SK-N-SH treated with all-trans-retinoic acid at 6 μM for 48 hours (cell line): Measurements from ENCODE around the gene MPG.

Experiments
- ATAC-seq: fragments of 200-7000 bp; cut with Tn5 transposase; 3 replicates; pipeline ENCODE4 v1.9.1; 2020; ENCODE audit warnings: mild to moderate bottlenecking, moderate library complexity
- ARNTL ChIP-seq: fragments of 450-650 bp; formaldehyde crosslinking; IDR thresholded peaks from 2 replicates; pipeline ENCODE4 v1.5.0; 2020; ENCODE audit warnings: low read depth, mild to moderate bottlenecking, moderate library complexity, borderline replicate concordance
- BACH2 ChIP-seq: fragments of 250-450 bp; sonication (Bioruptor Pico); IDR thresholded peaks from 2 replicates; pipeline ENCODE4 v1.9.0; 2021; ENCODE audit warnings: mild to moderate bottlenecking, borderline replicate concordance
- CSDC2 ChIP-seq: fragments of 250-450 bp; sonication (Bioruptor Pico); IDR thresholded peaks from 2 replicates; pipeline ENCODE4 v1.5.0; 2020; ENCODE audit warnings: mild to moderate bottlenecking, moderate library complexity
- ESRRG ChIP-seq: fragments of 250-450 bp; sonication (Bioruptor Pico); IDR thresholded peaks from 2 replicates; pipeline ENCODE4 v1.6.1; 2021; ENCODE audit warnings: mild to moderate bottlenecking
- GLIS3 ChIP-seq: fragments of 250-450 bp; sonication (Bioruptor Pico); IDR thresholded peaks from 2 replicates; pipeline ENCODE4 v1.5.0; 2020; ENCODE audit warnings: mild to moderate bottlenecking, moderate library complexity
- ISL1 ChIP-seq: fragments of 250-450 bp; sonication (Bioruptor Pico); IDR thresholded peaks from 2 replicates; pipeline ENCODE4 v2.1.2; 2022; ENCODE audit warnings: mild to moderate bottlenecking, moderate library complexity
- OSR1 ChIP-seq: fragments of 250-450 bp; sonication (Bioruptor Pico); IDR thresholded peaks from 2 replicates; pipeline ENCODE4 v1.8.0; 2022; ENCODE audit warnings: moderate library complexity, mild to moderate bottlenecking, inconsistent platforms
- PATZ1 ChIP-seq: fragments of 250-450 bp; sonication (Bioruptor Pico); IDR thresholded peaks from 2 replicates; pipeline ENCODE4 v1.8.0; 2020; ENCODE audit warnings: mild to moderate bottlenecking, moderate library complexity, borderline replicate concordance
- POU6F1 ChIP-seq: fragments of 250-450 bp; sonication (Bioruptor Pico); IDR thresholded peaks from 2 replicates; pipeline ENCODE4 v1.8.0; 2021; ENCODE audit warnings: low read depth, mild to moderate bottlenecking, moderate library complexity, borderline replicate concordance
- PPARA ChIP-seq: fragments of 250-450 bp; sonication (Bioruptor Pico); IDR thresholded peaks from 2 replicates; pipeline ENCODE4 v1.5.0; 2020; ENCODE audit warnings: mild to moderate bottlenecking, borderline replicate concordance
- RARB ChIP-seq: fragments of 250-450 bp; sonication (Bioruptor Pico); IDR thresholded peaks from 2 replicates; pipeline ENCODE4 v1.8.0; 2021; ENCODE audit warnings: mild to moderate bottlenecking, moderate library complexity
- SNAI2 ChIP-seq: fragments of 250-450 bp; sonication (Bioruptor Pico); IDR thresholded peaks from 2 replicates; pipeline ENCODE4 v1.5.0; 2020; ENCODE audit warnings: mild to moderate bottlenecking, moderate library complexity
- TCF4 ChIP-seq: fragments of 250-450 bp; sonication (Bioruptor Pico); IDR thresholded peaks from 2 replicates; pipeline ENCODE4 v1.8.0; 2021; ENCODE audit warnings: mild to moderate bottlenecking, moderate library complexity, borderline replicate concordance
- TOX ChIP-seq: fragments of 250-450 bp; sonication (Bioruptor Pico); IDR thresholded peaks from 2 replicates; pipeline ENCODE4 v1.8.0; 2021; ENCODE audit warnings: mild to moderate bottlenecking, moderate library complexity, borderline replicate concordance
- TSHZ2 ChIP-seq: fragments of 250-450 bp; sonication (Bioruptor Pico); IDR thresholded peaks from 2 replicates; pipeline ENCODE4 v1.5.0; 2020; ENCODE audit warnings: mild to moderate bottlenecking, moderate library complexity
- ZFP3 ChIP-seq: fragments of 250-450 bp; sonication (Bioruptor Pico); IDR thresholded peaks from 2 replicates; pipeline ENCODE4 v1.5.0; 2020; ENCODE audit warnings: mild to moderate bottlenecking, moderate library complexity
- ZFP30 ChIP-seq: fragments of 450-650 bp; formaldehyde crosslinking; IDR thresholded peaks from 2 replicates; pipeline ENCODE4 v1.5.0; 2022; ENCODE audit warnings: mild to moderate bottlenecking, moderate library complexity
- ZNF565 ChIP-seq: fragments of 450-650 bp; formaldehyde crosslinking; conservative IDR thresholded peaks from 2 replicates; pipeline ENCODE4 v1.5.0; 2020; ENCODE audit warnings: low read depth, mild to moderate bottlenecking, moderate library complexity
- ZNF70 ChIP-seq: fragments of 450-650 bp; formaldehyde crosslinking; IDR thresholded peaks from 2 replicates; pipeline ENCODE4 v1.5.0; 2020; ENCODE audit warnings: mild to moderate bottlenecking, moderate library complexity
- ZNF8 ChIP-seq: fragments of 450-650 bp; formaldehyde crosslinking; IDR thresholded peaks from 2 replicates; pipeline ENCODE4 v1.5.0; 2020; ENCODE audit warnings: mild to moderate bottlenecking, moderate library complexity
- TF ChIP-seq, protein P1 (sequence below): fragments of 250-450 bp; sonication (Bioruptor Pico); IDR thresholded peaks from 2 replicates; pipeline ENCODE4 v1.5.1; 2020; ENCODE audit warnings: low read depth, mild to moderate bottlenecking, moderate library complexity

MPG gene

GRCh38 chr16:60929-61878 lies 16.8 kb upstream of the MPG start:
- no peak for ATAC-seq
- no peak for TF ChIP-seq ARNTL (CRISPR knock-in tag)
- TF ChIP-seq TSHZ2: no peak
- TF ChIP-seq ZNF8: no peak
- TF ChIP-seq PPARA: no peak
- TF ChIP-seq ISL1 (CRISPR knock-in tag): no peak

- TF ChIP-seq CSDC2 (CRISPR knock-in tag) (no peak), GLIS3 (CRISPR knock-in tag) (no peak), PATZ1 (CRISPR knock-in tag) (no peak), BACH2 (no peak), ZNF8 (no peak), TOX (CRISPR knock-in tag) (no peak), ZFP30 (CRISPR knock-in tag) (no peak), ISL1 (CRISPR knock-in tag) (no peak), TCF4 (CRISPR knock-in tag) (no peak), ZFP3 (CRISPR knock-in tag) (no peak), POU6F1 (CRISPR knock-in tag) (no peak), OSR1 (CRISPR knock-in tag) (no peak), PPARA (no peak)
- TF ChIP-seq, protein P1, sequence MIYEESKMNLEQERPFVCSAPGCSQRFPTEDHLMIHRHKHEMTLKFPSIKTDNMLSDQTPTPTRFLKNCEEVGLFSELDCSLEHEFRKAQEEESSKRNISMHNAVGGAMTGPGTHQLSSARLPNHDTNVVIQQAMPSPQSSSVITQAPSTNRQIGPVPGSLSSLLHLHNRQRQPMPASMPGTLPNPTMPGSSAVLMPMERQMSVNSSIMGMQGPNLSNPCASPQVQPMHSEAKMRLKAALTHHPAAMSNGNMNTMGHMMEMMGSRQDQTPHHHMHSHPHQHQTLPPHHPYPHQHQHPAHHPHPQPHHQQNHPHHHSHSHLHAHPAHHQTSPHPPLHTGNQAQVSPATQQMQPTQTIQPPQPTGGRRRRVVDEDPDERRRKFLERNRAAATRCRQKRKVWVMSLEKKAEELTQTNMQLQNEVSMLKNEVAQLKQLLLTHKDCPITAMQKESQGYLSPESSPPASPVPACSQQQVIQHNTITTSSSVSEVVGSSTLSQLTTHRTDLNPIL: no peak
- no peak for ATAC-seq
Measured at GRCh38 chr16:61879-62281, 16.1 kb upstream of the MPG start.

GRCh38 chr16:62283-62967 lies 15.6 kb upstream of the MPG start:
- TF ChIP-seq ESRRG (CRISPR knock-in tag) (no peak), TCF4 (CRISPR knock-in tag) (no peak), SNAI2 (CRISPR knock-in tag) (no peak), RARB (CRISPR knock-in tag) (no peak), ZNF70 (CRISPR knock-in tag) (no peak), BACH2 (no peak), ZNF565 (no peak), TOX (CRISPR knock-in tag) (no peak)

More at GRCh38 chr16:62283-62967, 15.6 kb upstream of the MPG start:
- ATAC-seq: no peak
